COLO668 (cell line): ENCODE results near the gene DOHH.

Source experiments
- DNase-seq: peaks from one replicate; lab custom pipeline; 2025; ENCODE audit not compliant: unreplicated experiment; lab: John Stamatoyannopoulos, UW

Gene DOHH

DNA sequence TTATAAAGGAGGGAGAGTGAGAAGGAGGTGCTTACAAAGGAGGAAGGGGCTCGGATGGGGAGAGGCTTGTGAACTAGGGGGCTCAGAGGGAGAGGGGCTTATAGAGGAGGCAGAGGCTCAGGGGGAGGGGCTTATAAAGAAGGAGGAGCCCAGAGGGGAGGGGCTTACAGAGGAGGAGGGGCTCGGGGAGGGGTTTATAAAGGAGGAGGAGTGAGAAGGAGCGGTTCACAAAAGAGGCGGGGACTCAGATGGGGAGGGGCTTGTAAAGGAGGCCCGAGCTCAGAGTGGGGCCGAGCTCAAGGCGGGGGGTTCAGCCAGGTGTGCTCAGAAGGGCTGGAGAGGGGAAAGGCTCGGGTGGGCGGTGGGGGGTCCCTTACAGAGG is 20.6 kb downstream of the DOHH start:
- peak; percentile 18 for DNase-seq

DNA sequence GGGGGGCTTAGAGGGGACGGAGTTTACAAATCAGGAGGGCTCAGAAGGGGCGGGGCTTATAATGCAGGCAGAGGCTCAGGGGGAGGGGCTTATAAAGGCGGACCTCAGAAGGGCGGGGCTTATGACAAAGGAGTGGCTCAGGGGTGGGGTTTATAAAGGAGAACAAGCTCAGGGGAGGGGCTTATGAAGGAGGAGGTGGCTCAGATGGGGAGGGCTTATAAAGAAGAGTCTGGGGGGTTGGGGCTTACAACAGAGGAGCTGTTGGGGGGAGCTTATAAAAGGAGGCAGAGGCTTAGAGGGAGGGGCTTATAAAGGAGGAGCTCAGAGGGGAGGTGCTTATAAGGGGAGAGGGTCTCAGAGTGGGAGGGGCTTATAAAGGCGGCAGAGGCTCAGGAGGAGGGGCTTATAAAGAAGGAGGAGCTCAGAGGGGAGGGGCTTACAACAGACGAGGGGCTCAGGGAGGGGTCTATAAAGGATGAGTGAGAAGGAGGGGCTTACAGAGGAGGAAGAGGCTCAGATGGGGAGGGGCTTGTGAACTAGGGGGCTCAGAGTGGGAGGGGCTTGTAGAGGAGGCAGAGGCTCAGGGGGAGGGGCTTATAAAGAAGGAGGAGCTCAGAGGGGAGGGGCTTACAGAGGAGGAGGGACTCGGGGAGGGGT is 21.2 kb downstream of the DOHH start:
- no peak for DNase-seq

DNA sequence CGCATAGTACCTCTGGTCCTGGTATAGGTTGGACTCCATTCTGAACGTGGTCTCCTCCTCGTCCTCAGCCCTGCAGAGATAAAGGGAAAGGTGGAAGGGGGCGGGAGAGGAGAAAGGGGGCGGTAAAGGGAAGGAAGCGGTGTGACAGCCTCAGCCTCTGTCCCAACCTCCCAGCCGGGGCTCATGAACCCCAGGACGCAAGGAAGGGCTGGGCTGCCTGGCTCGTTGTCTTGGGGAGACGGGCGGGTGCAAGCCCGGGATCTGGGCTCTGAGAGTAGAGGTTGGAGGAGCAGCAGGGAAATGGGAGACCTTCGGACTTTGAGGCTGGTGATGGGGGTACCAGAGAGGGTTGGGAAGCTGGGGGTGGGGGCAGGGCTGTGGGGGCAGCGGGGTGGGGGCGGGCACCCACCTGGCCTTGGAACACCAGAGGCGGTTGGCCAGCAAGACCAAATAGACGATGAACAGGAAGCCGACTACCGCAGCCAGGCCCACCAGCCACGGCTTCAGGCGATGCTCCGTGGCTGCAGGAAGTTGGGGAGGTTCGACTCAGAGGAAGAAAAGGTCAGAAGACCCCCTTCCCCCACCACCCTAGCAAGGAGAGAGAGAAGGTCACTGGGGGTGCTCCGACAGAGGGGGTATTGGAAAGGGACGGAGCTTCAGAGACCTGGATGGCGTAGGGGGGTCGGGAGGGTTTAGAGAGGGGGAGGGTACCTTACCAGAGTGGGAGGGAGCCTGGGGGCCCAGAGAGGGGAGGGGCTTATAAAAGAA is 21.9 kb downstream of the DOHH start:
- no peak for DNase-seq

DNA sequence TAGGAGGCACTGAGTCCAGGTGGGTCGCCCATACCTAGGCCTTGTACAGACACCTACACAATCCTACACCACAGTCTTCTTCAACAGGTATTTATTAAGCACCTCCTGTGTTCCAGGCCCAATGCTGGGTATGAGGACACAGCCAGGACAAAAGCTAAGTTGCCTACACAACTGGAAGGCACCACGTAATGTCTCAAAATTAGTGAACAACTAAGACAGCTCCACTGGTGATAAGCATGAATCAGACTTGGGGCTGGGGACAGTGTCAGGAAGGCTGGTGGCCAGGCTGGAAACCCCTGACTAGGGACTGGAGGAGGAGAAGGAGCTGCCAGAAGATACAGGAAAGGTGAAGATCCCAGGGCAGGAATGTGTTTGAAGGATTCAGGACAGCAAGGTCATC is 22.5 kb downstream of the DOHH start:
- DNase-seq = no peak

DNA sequence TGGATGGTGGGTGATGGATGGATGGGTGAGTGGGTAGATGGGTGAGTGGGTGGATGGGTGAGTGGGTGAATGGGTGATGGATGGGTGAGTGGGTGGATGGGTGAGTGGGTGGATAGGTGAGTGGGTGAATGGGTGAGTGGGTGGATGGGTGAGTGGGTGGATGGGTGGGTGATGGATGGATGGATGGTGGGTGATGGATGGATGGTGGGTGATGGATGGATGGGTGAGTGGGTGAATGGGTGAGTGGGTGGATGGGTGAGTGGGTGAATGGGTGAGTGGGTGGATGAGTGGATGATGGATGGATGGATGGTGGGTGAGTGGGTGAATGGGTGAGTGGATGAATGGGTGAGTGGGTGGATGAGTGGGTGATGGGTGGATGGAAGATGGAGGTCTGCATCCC is 23.0 kb downstream of the DOHH start:
- no peak for DNase-seq

DNA sequence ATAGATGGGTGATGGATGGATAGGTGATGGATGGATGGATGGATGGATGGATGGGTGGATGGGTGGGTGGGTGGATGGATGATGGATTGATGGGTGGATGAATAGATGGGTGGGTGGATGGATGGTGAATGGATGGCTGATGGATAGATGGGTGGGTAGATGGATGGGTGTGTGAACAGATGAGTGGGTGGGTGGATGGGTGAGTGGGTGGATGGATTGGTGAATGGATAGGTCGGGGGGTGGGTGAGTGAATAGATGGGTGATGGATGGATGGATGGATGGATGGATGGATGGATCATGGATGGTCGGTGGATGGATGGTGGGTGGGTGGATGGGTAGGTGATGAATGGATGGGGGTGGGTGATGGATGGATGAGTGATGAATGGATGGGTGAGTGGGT is 23.6 kb downstream of the DOHH start:
- no peak for DNase-seq

DNA sequence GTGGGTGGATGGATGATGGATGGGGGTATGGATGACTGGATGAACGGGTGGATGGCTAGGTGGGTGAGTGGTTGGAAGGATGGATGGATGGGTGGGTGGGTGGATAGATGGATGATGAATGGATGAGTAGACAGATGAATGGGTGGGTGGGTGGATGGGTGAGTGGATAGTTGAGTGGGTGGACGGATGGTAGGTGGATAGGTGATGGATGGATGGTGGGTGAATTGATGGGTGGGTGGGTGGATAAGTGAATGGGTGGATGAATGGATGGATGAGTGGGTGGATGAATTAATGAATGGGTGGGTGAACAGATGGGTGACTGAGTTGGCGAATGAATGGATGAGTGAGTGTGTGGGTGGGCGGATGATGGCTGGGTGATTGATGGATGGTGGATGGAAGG is 25.0 kb downstream of the DOHH start:
- DNase-seq = no peak

DNA sequence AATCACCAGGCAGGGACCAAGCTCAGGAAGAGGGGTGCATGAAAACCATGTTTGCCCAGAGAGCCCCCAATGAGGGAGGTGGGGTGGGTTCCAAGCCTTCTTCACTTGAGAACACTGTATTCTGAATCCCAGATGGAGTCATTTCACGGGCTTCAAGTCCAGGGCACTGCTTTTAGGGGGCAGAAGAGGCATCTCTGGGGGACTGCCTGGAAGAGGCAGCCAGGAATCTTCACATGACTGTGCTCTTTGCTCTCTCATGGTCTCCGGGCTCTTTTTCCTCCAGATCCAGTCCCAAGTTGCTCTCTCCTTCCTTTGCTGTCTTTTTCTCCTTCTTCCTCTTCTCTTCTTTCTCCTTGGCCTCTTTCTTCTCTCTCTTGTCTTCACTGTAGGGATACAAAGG is 25.9 kb downstream of the DOHH start:
- no peak for DNase-seq

DNA sequence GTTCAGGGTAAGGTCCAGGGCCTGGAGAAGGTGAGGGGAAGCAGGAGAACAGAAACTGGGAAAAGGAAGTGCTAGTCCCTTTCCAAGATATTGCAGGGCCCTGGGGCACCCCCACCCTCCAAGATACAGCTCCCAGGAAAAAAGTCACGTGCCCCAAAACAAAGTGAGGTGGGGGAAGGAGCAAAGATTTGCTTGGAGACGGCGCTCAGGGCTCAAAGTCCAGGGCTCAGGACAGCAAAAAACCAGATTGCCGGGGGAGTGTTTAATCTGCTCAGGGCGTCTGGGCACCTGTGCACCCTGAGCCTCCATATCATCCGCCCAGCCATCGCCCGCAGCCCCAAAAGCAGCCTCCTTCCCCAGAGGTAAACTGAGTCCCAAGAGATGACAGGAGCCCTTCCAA is 26.5 kb downstream of the DOHH start:
- DNase-seq = no peak

DNA sequence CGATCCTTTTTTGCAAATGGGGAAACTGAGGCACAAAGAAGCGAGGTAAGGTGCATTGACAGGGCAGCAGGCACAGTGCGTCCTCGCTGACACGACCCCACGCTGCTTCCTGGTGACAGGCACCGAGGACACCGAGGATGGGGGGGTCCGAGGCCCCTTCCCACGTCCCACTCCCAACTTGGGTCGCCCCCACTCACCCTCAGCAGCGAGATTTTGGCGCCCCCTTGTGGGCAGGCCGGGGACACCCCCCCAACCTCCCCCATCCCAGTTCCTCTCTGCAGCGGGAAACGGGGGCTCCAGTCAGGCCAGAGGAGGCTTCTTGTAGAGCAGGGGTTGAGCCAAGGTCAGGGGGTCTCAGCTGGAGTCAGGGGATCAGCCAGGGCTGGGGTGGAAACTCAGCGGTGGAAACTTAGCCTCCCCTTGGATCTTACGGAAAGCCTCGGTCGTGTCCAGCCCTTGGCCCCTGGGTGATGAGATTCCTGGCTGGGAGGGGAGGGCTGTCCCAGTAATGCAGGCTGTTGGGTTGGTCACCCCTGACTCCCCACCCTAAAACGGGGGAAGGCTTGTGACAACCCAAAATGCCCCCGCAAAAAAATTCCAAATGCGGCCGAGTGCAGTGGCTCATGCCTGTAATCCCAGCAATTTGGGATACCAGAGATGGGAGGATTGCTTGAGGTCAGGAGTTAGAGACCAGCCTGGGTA is 28.4 kb downstream of the DOHH start:
- DNase-seq = peak; percentile 9

DNA sequence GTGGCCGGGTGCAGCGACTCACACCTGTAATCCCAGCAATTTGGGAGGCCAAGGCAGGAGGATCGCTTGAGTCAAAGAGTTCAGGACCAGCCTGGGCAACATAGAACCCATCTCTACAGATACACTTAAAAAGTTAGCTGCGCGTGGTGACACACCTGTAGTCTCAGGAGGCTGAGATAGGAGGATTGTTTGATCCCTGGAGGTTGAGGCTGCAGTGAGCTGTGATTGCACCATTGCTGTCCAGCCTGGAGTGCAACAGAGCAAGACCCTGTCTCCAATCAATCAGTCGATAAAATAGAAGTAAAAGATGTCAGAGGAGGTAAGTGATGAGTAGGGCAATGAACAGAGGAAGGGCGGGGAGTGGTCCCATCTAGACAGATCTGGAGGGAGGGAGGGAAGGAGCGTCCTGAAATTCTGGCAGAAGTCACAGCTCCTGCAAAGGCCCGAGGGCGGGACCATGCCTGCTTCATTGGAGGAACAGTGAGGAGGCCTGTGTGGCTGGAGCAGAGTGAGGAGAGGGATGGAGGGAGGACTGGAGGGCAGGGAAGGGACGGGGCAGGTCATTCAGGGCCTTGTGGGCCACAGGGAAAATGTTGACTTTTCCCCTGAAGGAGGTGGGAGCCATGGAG is 29.9 kb downstream of the DOHH start:
- DNase-seq = no peak

DNA sequence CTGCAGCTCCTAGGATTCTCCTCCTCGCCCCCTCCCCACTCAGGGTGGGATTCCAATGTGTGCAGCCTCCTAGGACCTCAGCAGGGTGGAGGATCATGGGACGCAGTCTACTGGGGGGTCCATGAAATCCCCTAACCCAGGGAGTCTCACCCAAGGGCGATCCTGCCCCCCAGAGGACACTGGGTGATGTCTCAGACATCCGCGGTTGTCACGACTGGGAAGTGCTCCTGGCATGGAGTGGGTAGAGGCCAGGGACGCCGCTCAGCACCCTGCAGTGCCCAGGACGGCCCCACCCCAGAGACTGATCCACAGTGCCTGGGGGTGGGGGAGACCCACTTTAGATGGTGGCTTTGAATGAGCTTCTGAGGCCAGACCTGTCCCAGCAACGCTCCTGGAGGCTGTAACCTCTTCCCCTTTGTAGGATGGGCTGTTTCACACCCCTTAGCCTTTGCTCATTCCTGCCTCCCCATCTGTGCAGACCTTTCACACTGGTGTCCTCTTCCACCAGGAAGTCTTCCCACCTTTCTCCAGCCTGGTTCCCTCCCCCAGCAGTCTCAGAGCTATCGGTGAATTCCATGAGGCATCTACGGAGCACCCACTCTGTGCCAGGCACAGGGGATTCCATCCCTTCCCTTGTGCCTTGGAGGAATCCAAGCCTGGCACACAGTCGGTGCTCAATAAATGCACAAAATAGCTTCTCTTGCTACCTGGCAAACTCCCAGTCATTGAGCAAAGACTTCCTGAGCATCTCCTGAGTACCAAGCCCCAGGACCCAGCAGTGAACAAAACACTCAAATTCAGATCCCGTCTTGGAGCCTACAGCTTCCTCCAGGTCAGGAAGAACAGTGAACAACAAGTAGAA is 30.6 kb downstream of the DOHH start:
- no peak for DNase-seq

DNA sequence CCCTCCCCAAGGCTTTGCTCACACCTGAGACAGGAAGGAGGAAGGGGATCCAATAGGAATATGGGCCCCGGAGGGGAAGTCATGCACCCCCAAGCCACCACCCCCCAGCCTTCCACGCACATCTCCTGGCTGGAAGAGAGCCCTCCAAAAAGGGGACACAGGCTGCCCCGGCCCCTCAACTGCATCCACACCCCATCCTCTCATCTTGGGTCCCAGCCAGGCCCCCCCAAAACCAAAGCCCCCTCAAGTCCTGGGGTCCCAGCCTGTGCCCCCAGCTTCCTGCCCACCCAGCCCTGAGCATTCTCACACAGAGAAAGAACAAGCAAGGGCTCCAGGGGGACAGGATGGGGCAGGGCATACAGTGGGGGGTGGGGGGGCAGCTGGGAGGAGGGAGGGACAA is 32.3 kb downstream of the DOHH start:
- no peak for DNase-seq

DNA sequence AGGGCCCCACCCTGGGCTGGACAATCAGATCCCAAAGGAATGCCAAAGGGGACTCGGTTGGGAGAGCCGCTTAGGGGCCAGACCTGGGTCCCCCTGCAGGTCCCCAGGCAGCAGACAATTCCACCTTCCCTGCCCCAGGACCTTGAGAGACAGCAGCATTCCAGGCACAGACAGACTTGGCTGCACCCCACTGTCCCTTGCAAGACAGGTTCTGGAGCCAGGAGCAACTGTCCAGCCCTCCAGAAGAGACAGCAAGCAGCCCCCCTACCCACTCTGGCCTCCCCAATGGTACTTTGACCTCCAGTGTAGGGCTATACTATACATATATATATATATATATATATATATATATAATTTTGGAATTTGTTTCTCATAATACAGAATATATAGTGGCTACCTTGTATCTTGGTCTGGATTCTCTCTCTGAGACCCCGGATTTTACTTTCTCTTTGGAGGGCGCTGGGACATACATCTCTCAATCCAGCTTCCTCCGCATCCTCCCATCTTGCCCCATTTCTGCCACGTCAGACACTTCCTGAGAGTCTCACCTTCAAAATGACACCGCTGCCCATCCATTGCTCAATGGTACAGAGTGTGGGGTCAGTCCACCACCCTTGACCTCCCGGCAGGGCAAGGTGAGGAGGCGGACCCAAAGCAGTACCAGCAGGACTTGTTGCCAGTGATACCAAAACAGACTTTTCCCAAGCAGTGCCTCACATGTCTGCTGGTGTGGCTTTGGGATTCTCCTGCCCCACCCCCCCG is 32.9 kb downstream of the DOHH start:
- DNase-seq = no peak

DNA sequence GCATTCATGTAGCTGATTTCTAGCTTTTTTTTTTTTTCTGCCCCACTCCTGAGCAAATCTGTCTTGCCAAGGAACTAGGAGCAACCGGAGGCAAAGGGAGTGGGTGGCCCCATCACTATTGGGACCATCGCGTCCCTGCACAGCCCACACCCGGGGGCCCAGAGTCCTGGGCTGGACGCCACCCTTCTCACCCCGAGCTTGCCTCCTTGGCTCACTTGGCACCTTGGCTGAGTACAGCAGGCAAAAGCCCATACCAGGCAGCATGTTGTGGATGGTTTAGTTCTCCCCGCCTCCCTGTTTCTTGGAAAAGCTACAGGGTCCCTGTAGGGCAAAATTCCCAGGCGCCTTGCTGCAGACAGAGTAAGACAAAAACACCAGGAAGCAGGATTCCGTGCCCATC is 33.8 kb downstream of the DOHH start:
- DNase-seq = no peak

DNA sequence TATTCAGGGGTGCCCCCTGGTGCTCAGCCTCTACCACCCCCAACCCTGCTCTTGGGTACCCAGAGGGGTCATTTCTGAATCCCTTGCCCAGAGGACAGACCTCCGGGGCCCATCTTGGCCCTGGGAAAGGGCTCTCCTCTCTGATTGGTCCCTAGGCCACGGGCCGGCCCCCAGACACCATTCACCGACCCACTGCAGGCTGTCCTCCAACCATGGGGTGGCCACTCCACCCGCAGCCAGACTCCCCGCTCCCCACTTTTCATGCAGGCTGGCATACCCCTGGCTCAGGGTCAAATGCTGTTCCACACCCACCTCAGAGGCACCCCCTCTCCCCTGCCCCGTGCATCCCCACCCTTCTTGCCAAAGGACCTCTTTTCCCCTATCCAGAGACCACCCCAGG is 34.9 kb downstream of the DOHH start:
- no peak for DNase-seq

DNA sequence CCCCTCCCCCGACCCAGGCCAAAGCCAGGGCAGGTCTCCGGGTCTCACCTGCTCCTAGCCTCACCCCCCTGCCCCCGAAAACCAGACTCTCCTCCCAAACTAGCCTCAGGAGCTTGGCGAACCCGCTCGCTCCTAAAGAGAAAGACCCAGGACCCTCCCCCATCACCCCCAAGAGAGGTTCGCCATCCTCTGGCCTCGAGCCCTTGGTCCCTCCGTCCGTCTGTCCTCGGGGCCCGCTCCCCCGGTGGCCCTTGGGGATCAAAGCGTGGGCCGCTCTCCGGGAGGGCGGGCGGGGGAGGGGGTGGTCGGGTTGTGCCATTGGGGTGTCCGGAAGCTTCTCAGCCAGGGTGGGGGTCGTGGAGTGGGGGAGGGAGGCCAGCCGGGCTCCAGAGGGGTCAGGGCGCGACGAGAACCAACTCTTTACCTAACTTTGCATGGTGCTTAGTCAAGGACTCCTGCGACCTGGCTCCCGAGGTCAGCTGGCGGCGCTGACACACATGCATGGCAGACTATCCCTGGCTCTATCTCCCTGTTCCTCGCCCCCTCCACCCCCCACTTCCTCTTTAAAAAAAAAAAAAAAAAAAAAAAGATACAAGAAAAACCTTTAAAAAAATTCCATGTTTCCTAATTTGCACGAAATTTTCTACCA is 35.8 kb downstream of the DOHH start:
- no peak for DNase-seq

DNA sequence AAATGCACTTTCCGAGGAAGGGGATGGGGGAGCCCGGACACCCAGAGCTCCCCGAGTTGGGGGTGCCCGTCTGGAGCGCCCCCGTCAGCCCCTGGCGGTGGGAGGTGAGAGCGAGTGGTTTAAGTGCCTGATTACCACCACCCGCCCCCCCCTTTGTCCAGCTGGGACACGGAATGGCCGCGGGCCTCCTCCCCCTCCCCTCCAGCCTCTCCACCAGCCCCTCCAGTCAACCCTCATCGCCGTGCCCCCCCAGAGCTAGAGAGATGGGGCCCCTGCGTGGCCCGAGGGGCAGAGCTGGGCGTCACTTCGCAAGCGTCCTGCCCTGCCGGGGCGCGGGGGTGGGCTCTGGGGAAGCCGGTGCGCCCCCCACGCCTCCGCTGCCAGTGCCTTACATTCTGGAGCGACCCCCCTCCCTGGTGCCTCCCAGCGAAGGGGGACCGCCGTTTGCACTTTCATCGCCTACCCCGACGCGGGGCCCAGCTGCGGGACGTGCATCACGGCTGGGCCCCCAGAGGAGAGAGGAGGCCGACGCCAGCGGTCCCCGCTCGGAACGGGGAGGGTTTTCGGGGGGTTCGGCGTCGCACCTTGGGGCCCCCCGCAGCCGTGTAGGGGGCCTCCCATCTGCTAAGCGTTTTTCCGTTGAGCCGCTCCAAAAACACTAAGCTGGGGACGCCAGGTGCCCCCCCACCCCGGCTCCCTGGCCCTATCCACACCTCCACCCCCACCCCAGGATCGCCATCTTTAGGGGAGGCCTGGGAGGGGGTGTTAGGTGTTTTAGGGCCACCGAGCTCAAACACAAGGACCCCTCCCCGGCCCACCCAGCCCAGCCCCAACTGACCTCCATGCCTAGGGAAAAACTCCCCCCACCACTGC is 36.5 kb downstream of the DOHH start:
- no peak for DNase-seq
